AG04449 (cell line): ENCODE measurements around the gene UST.
"Not testable (repeated sequence)": the region's sequence is repeated elsewhere in the genome, so short reads cannot be mapped to it uniquely, and the experiment has no call there.

Experiments
- CTCF ChIA-PET: fragments of 350-600 bp; formaldehyde crosslinking; extraction: SDS; loops from one replicate; lab custom pipeline; 2021; ENCODE audit warnings: antibody characterized with exemption; lab: Yijun Ruan, JAX
- POLR2A ChIA-PET: fragments of 400-600, 350-600 bp; formaldehyde crosslinking; extraction: SDS; loops from one replicate; lab custom pipeline; 2020; ENCODE audit warnings: antibody characterized with exemption, inconsistent platforms; lab: Yijun Ruan, JAX
- DNase-seq: peaks from one replicate; pipeline ENCODE4 v3.0.0-alpha.2; 2010; ENCODE audit warnings: low read depth, low spot score
- H3K4me3 ChIP-seq: 2 replicates; pipeline ENCODE4 v1.5.1; 2011; ENCODE audit warnings: low read depth, mild to moderate bottlenecking, control low read depth, low read length
- CTCF ChIP-seq: IDR thresholded peaks from one replicate; pipeline ENCODE4 v1.5.1; 2011; ENCODE audit warnings: mild to moderate bottlenecking, moderate library complexity, low read length, control low read depth, inconsistent platforms; ENCODE audit not compliant: insufficient read depth; ENCODE audit errors: missing control alignments

Gene UST

GRCh38 chr6:148954934-148955333 lies 208.1 kb downstream of the UST start:
- no peak for TF ChIP-seq CTCF
- H3K4me3 ChIP-seq: no peak overlapping the region
- POLR2A ChIA-PET: no interaction called here
- CTCF ChIA-PET: interaction anchor here (0.6 to 4.2 kb wide), 6 partner anchors 8 to 395 kb away, joined by 3 to 19 read pairs (median 8); no protein-coding TSS in a partner anchor
- DNase-seq: no peak

- H3K4me3 ChIP-seq: no peak overlapping the region
- no peak for DNase-seq
- ChIA-PET POLR2A (no interaction called here), CTCF (interaction anchor here (1.3 to 4.2 kb wide), 4 partner anchors 13 to 378 kb away, joined by 3 to 19 read pairs (median 14); no protein-coding TSS in a partner anchor)
- TF ChIP-seq CTCF: no peak
Observed at GRCh38 chr6:148955441-148955840, 208.6 kb downstream of the UST start.

- POLR2A ChIA-PET, DNase-seq, H3K4me3 ChIP-seq: not testable (repeated sequence)
- CTCF ChIA-PET: interaction anchor here (1.2 to 4.2 kb wide), 5 partner anchors 8 to 378 kb away, joined by 3 to 19 read pairs (median 14); no protein-coding TSS in a partner anchor
Observed at GRCh38 chr6:148956163-148956562, 209.3 kb downstream of the UST start.

- POLR2A ChIA-PET: no interaction called here
- no peak for DNase-seq
- CTCF ChIA-PET: interaction anchor here (2.1 to 4.2 kb wide), 5 partner anchors 10 to 398 kb away, joined by 7 to 19 read pairs (median 14); no protein-coding TSS in a partner anchor
- no peak overlapping the region for H3K4me3 ChIP-seq
- no peak for TF ChIP-seq CTCF
Observed at GRCh38 chr6:148957752-148958151, 210.9 kb downstream of the UST start.

GRCh38 chr6:148959008-148959407 lies 212.2 kb downstream of the UST start:
- no peak for TF ChIP-seq CTCF
- H3K4me3 ChIP-seq: no peak overlapping the region
- ChIA-PET POLR2A (no interaction called here), CTCF (interaction anchor here (4.2 kb wide), 1 partner anchor 381 kb away, joined by 19 read pairs; no protein-coding TSS in a partner anchor)
- no peak for DNase-seq

- DNase-seq: no peak
- ChIA-PET CTCF (interaction anchor here (2.7 kb wide), 1 partner anchor 381 kb away, joined by 11 read pairs; no protein-coding TSS in a partner anchor), POLR2A (no interaction called here)
- no peak for TF ChIP-seq CTCF
- no peak overlapping the region for H3K4me3 ChIP-seq
Observed at GRCh38 chr6:148959501-148959900, 212.7 kb downstream of the UST start.
